ENCODE data around the gene PEPD. TPM values are rescaled to one million over a fixed set of nuclear protein-coding genes. Genes with fewer than 3 reads are reported as not detected.
A peak's percentile ranks its signal among the peaks of the same experiment; 100 is the strongest.

The PEPD gene
- total RNA-seq, 4 donors from 2014 or later: 116 to 1,166 (median 748) TPM

GRCh38 chr19:33389421-33390100 is 132.0 kb downstream of the PEPD start:
- TF ChIP-seq POLR2A (IDR thresholded peaks at IDR 0.05): no peak
- no peak for TF ChIP-seq CTCF (IDR thresholded peaks at IDR 0.05)
- peak in 2 of 3 donors; percentile 46 to 56 for DNase-seq
- Histone ChIP-seq H3K36me3 (peaks cover 0 to 20% (median 0%) of the 10 kb centered on the region in 3 donors), H3K9me3 (no peaks in the 10 kb centered on the region), H3K27me3 (no peaks in the 10 kb centered on the region), H3K27ac (peak overlapping the region; percentile 34 to 63 (median 52)), H3K4me1 (peaks cover 0 to 63% (median 9%) of the 10 kb centered on the region in 4 donors), H3K4me3 (no peak overlapping the region)

DNA sequence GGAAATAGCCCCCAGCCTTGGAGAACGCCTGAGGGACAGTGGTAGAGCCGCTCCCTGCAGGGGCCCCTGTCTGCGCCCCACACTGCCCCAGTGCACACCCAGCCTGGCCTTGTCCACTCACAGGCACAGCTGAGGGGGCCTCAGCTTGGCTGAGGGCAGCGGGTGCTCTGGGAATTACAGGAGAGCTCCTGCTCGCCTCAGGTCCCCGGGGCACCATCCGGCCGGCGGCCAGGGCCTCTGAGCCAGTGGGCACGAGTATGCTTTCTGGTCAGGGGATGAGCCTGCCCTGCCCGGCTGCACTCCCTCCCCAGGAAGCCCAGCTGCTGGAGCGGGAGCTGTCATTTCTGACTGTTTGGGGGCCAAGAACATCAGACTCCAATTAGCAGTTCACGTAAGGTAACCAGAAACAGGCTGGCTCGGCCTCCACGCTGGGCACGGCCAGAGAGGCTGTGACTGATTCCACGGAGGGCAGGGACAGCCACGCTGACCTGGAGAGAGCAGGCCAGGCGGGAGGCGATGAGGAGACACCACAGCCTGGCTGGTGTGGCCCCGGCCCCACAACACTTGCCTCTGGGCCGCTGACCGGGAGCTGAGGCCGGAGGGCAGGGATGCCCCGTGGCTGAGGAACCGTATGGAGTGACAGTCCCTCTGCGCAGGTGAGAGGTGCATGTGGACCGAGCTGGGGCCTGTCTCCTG is 132.7 kb downstream of the PEPD start:
- TF ChIP-seq POLR2A (IDR thresholded peaks at IDR 0.05) (no peak), CTCF (IDR thresholded peaks at IDR 0.05) (no peak)
- no peaks in the 10 kb centered on the region for H3K9me3 ChIP-seq
- H3K36me3 ChIP-seq: peaks cover 0 to 20% (median 0%) of the 10 kb centered on the region in 3 donors
- peak overlapping the region; percentile 34 to 63 (median 52) for H3K27ac ChIP-seq
- peaks cover 0 to 56% (median 9%) of the 10 kb centered on the region in 4 donors for H3K4me1 ChIP-seq
- no peaks in the 10 kb centered on the region for H3K27me3 ChIP-seq
- no peak overlapping the region for H3K4me3 ChIP-seq
- peak in 2 of 3 donors; percentile 43 to 46 for DNase-seq

GRCh38 chr19:33388231-33388724 is 133.3 kb downstream of the PEPD start:
- peak in 2 of 3 donors; percentile 45 to 52 for DNase-seq
- no peak overlapping the region for H3K4me3 ChIP-seq
- H3K27me3 ChIP-seq: no peaks in the 10 kb centered on the region
- peaks cover 0 to 20% (median 0%) of the 10 kb centered on the region in 3 donors for H3K36me3 ChIP-seq
- peaks cover 0 to 50% (median 9%) of the 10 kb centered on the region in 4 donors for H3K4me1 ChIP-seq
- no peak for TF ChIP-seq CTCF (IDR thresholded peaks at IDR 0.05)
- no peak for TF ChIP-seq POLR2A (IDR thresholded peaks at IDR 0.05)
- peak overlapping the region in 2 of 4 donors; percentile 52 to 63 for H3K27ac ChIP-seq
- H3K9me3 ChIP-seq: no peaks in the 10 kb centered on the region

DNA sequence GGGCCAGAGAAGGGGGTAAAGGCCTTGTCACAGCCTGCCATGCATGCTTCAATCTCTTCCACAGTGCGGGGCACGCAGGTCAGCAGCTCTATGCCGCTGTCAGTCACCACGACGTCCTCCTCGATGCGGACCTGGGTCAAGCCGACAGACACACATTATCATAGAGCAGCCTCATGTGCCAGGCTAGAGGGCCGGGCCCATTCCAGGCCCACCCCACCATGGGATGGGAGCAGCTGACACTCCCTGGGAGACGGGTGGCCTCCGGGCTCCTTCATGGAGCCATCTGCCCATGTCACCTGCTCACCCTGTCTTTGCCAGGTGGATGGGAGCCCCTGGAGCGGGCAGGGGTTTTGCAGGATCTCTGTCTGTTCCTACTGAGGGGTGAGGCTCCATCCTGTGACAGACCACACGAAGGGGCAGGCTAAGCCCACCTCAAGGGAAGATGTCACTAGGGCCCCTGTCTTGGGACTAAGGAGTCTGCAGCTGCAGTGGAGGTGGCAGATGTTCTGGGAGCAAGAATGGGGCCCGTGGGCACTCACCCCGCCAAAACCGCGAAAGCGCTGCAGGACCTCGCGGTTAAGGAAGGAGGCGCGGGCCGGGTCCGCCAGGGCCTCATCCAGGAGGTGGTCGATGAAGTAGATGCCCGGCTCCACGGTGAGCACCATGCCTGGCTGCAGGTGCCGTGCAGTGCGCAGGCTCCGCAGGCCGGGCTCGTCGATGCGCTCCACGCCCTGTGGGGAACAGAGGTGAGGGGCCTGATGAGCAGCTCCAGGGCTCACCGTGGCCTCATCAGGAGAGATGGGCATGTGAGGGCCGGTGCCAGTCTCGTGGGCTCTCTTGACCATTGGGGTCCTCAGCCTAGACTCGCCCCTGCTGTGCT is 134.0 kb downstream of the PEPD start:
- H3K27me3 ChIP-seq: no peaks in the 10 kb centered on the region
- TF ChIP-seq CTCF (IDR thresholded peaks at IDR 0.05) (no peak), POLR2A (IDR thresholded peaks at IDR 0.05) (no peak)
- H3K4me3 ChIP-seq: no peak overlapping the region
- H3K36me3 ChIP-seq: peaks cover 0 to 20% (median 0%) of the 10 kb centered on the region in 3 donors
- no peak overlapping the region for H3K27ac ChIP-seq
- H3K9me3 ChIP-seq: no peaks in the 10 kb centered on the region
- peaks cover 0 to 43% (median 9%) of the 10 kb centered on the region in 4 donors for H3K4me1 ChIP-seq
- peak in 2 of 3 donors; percentile 43 to 50 for DNase-seq

- H3K4me1 ChIP-seq: peaks cover 0 to 31% (median 5%) of the 10 kb centered on the region in 4 donors
- H3K9me3 ChIP-seq: no peaks in the 10 kb centered on the region
- no peak overlapping the region for H3K27ac ChIP-seq
- DNase-seq: peak in 2 of 3 donors; percentile 43 to 51
- TF ChIP-seq CTCF (IDR thresholded peaks at IDR 0.05) (no peak), POLR2A (IDR thresholded peaks at IDR 0.05) (no peak)
- H3K4me3 ChIP-seq: no peak overlapping the region
- no peaks in the 10 kb centered on the region for H3K27me3 ChIP-seq
- peaks cover 0 to 20% (median 0%) of the 10 kb centered on the region in 3 donors for H3K36me3 ChIP-seq
These were observed 135.2 kb downstream of the PEPD start for GRCh38 chr19:33386361-33386858.

Measured in Peyer's patch (tissue), 4 donors.